Immature natural killer cell (primary cell): Measurements from ENCODE around the gene SWI5. TPM values are rescaled to one million over a fixed set of nuclear protein-coding genes. Genes with fewer than 3 reads are reported as not detected.
"Not testable (repeated sequence)": the region's sequence is repeated elsewhere in the genome, so short reads cannot be mapped to it uniquely, and the experiment has no call there.

Experiments used
- DNase-seq, 3 donors: peaks; one replicate each; pipeline ENCODE4 v3.0.0; 2022; ENCODE audit warnings: mixed read lengths in 1 of 3
- H3K27ac Mint-ChIP-seq, 6 donors: one replicate each; pipeline ENCODE4 v1.8.0; 2020; ENCODE audit warnings: mixed read lengths in 6 of 6, mild to moderate bottlenecking in 5 of 6, inconsistent platforms in 4 of 6, moderate library complexity in 3 of 6
- H3K27me3 Mint-ChIP-seq, 3 donors: one replicate each; pipeline ENCODE4 v1.8.0; 2020 to 2021; ENCODE audit warnings: low read depth in 3 of 3, mild to moderate bottlenecking in 3 of 3, mixed read lengths in 3 of 3, moderate library complexity in 3 of 3, inconsistent platforms in 1 of 3
- H3K36me3 Mint-ChIP-seq, 3 donors: one replicate each; pipeline ENCODE4 v1.8.0; 2020; ENCODE audit warnings: mixed read lengths in 3 of 3, inconsistent platforms in 2 of 3, mild to moderate bottlenecking in 2 of 3
- H3K4me1 Mint-ChIP-seq, 2 donors: one replicate each; pipeline ENCODE4 v1.8.0; 2020; ENCODE audit warnings: inconsistent platforms in 2 of 2, mild to moderate bottlenecking in 2 of 2, mixed read lengths in 2 of 2, moderate library complexity in 1 of 2
- H3K4me3 Mint-ChIP-seq, 5 donors: one replicate each; pipeline ENCODE4 v1.8.0; 2020; ENCODE audit warnings: mild to moderate bottlenecking in 5 of 5, mixed read lengths in 5 of 5, inconsistent platforms in 3 of 5, moderate library complexity in 3 of 5
- H3K9me3 Mint-ChIP-seq, 6 donors: one replicate each; pipeline ENCODE4 v1.8.0; 2020; ENCODE audit warnings: mild to moderate bottlenecking in 6 of 6, mixed read lengths in 6 of 6, inconsistent platforms in 4 of 6, moderate library complexity in 3 of 6
- polyA plus RNA-seq, 3 donors: library from polyadenylated mRNA; unstranded; fragments of 300-500 nt; fragmentation: Illumina TruSeq; gene quantifications; one replicate each; pipeline ENCODE4 v1.2.3, GENCODE V29; 2021

SWI5 gene
- polyA plus RNA-seq, 3 donors from 2014 or later: 20.9 to 23.3 (median 21.5) TPM

GRCh38 chr9:128276574-128277270, 646 bp downstream of the SWI5 start:
- Mint-ChIP-seq H3K9me3 (peaks cover 0 to 1% (median 0%) of the 10 kb centered on the region in 6 donors), H3K36me3 (peaks cover 3 to 10% (median 3%) of the 10 kb centered on the region in 3 donors), H3K27me3 (peaks cover 9 to 13% (median 12%) of the 10 kb centered on the region in 3 donors), H3K4me1 (peaks cover 32 to 40% of the 10 kb centered on the region in 2 donors), H3K27ac (peak overlapping the region; percentile 91 to 98 (median 95)), H3K4me3 (peak overlapping the region; percentile 94 to 98 (median 98))
- no peak for DNase-seq

GRCh38 chr9:128279088-128280073, 3.3 kb downstream of the SWI5 start:
- not testable (repeated sequence) for H3K36me3 Mint-ChIP-seq, H3K9me3 Mint-ChIP-seq, DNase-seq
- peaks cover 30 to 31% of the 10 kb centered on the region in 2 donors for H3K4me1 Mint-ChIP-seq
- H3K27ac Mint-ChIP-seq: peak overlapping the region in 1 of 6 donors; percentile 31
- peak overlapping the region in 2 of 5 donors; percentile 30 to 46 for H3K4me3 Mint-ChIP-seq
- peaks cover 9 to 13% (median 12%) of the 10 kb centered on the region in 3 donors for H3K27me3 Mint-ChIP-seq

GRCh38 chr9:128280084-128280622, 4.1 kb downstream of the SWI5 start:
- peak overlapping the region in 1 of 6 donors; percentile 57 for H3K27ac Mint-ChIP-seq
- DNase-seq: no peak
- peaks cover 9 to 13% (median 12%) of the 10 kb centered on the region in 3 donors for H3K27me3 Mint-ChIP-seq
- H3K36me3 Mint-ChIP-seq: no peaks in the 10 kb centered on the region
- peaks cover 0 to 1% (median 0%) of the 10 kb centered on the region in 6 donors for H3K9me3 Mint-ChIP-seq
- H3K4me1 Mint-ChIP-seq: peaks cover 22 to 23% of the 10 kb centered on the region in 2 donors
- H3K4me3 Mint-ChIP-seq: no peak overlapping the region

- H3K4me3 Mint-ChIP-seq: no peak overlapping the region
- DNase-seq: no peak
- H3K27ac Mint-ChIP-seq: no peak overlapping the region
- peaks cover 5 to 6% of the 10 kb centered on the region in 2 donors for H3K4me1 Mint-ChIP-seq
- peaks cover 0 to 7% (median 0%) of the 10 kb centered on the region in 3 donors for H3K36me3 Mint-ChIP-seq
- no peaks in the 10 kb centered on the region for H3K9me3 Mint-ChIP-seq
- H3K27me3 Mint-ChIP-seq: peaks cover 0 to 2% (median 0%) of the 10 kb centered on the region in 3 donors
Observed at GRCh38 chr9:128282500-128282899, 6.4 kb downstream of the SWI5 start.

GRCh38 chr9:128285033-128285784, 9.1 kb downstream of the SWI5 start:
- Mint-ChIP-seq H3K36me3 (peaks cover 0 to 20% (median 4%) of the 10 kb centered on the region in 3 donors), H3K27ac (no peak overlapping the region), H3K27me3 (peaks cover 0 to 2% (median 0%) of the 10 kb centered on the region in 3 donors), H3K4me1 (peaks cover 0 to under 1% of the 10 kb centered on the region in 2 donors), H3K4me3 (no peak overlapping the region), H3K9me3 (no peaks in the 10 kb centered on the region)
- DNase-seq: no peak

GRCh38 chr9:128286440-128286839, 10.4 kb downstream of the SWI5 start:
- H3K4me3 Mint-ChIP-seq: no peak overlapping the region
- H3K27me3 Mint-ChIP-seq: peaks cover 0 to 2% (median 0%) of the 10 kb centered on the region in 3 donors
- no peaks in the 10 kb centered on the region for H3K9me3 Mint-ChIP-seq
- no peaks in the 10 kb centered on the region for H3K4me1 Mint-ChIP-seq
- DNase-seq: no peak
- H3K36me3 Mint-ChIP-seq: peaks cover 0 to 20% (median 4%) of the 10 kb centered on the region in 3 donors
- no peak overlapping the region for H3K27ac Mint-ChIP-seq

- Mint-ChIP-seq H3K9me3 (no peaks in the 10 kb centered on the region), H3K4me1 (no peaks in the 10 kb centered on the region), H3K36me3 (peaks cover 0 to 20% (median 4%) of the 10 kb centered on the region in 3 donors), H3K27ac (no peak overlapping the region), H3K27me3 (peaks cover 0 to 2% (median 0%) of the 10 kb centered on the region in 3 donors), H3K4me3 (no peak overlapping the region)
- DNase-seq: no peak
Observed at GRCh38 chr9:128288273-128289004, 12.4 kb downstream of the SWI5 start.

GRCh38 chr9:128292009-128292408, 15.9 kb downstream of the SWI5 start:
- no peaks in the 10 kb centered on the region for H3K9me3 Mint-ChIP-seq
- peaks cover 4 to 12% (median 4%) of the 10 kb centered on the region in 3 donors for H3K36me3 Mint-ChIP-seq
- no peaks in the 10 kb centered on the region for H3K27me3 Mint-ChIP-seq
- no peak overlapping the region for H3K27ac Mint-ChIP-seq
- H3K4me1 Mint-ChIP-seq: peaks cover 7 to 11% of the 10 kb centered on the region in 2 donors
- DNase-seq: no peak
- H3K4me3 Mint-ChIP-seq: no peak overlapping the region

GRCh38 chr9:128293091-128293490, 17.0 kb downstream of the SWI5 start:
- H3K4me1 Mint-ChIP-seq: peaks cover 7 to 11% of the 10 kb centered on the region in 2 donors
- no peak for DNase-seq
- no peak overlapping the region for H3K27ac Mint-ChIP-seq

GRCh38 chr9:128294142-128294541, 18.1 kb downstream of the SWI5 start:
- no peak overlapping the region for H3K4me3 Mint-ChIP-seq
- H3K36me3 Mint-ChIP-seq: peaks cover 0 to 4% (median under 1%) of the 10 kb centered on the region in 3 donors
- no peak for DNase-seq
- no peaks in the 10 kb centered on the region for H3K9me3 Mint-ChIP-seq
- no peaks in the 10 kb centered on the region for H3K27me3 Mint-ChIP-seq
- peaks cover 7 to 11% of the 10 kb centered on the region in 2 donors for H3K4me1 Mint-ChIP-seq
- H3K27ac Mint-ChIP-seq: no peak overlapping the region

More at GRCh38 chr9:128293091-128293490, 17.0 kb downstream of the SWI5 start:
- Mint-ChIP-seq H3K27me3 (no peaks in the 10 kb centered on the region), H3K4me3 (no peak overlapping the region), H3K36me3 (peaks cover 4 to 8% (median 4%) of the 10 kb centered on the region in 3 donors), H3K9me3 (no peaks in the 10 kb centered on the region)

GRCh38 chr9:128296340-128297220, 20.5 kb downstream of the SWI5 start:
- Mint-ChIP-seq H3K4me1 (peaks cover 7 to 11% of the 10 kb centered on the region in 2 donors), H3K4me3 (no peak overlapping the region), H3K9me3 (no peaks in the 10 kb centered on the region), H3K36me3 (peaks cover 0 to 4% (median 0%) of the 10 kb centered on the region in 3 donors), H3K27ac (no peak overlapping the region), H3K27me3 (no peaks in the 10 kb centered on the region)
- DNase-seq: no peak
